GM12878 (cell line): ENCODE measurements around the gene TBXT.

Experiments used
- CTCF ChIP-seq, 3 experiments: IDR thresholded peaks in 2 of 3; conservative IDR thresholded peaks in 1 of 3; 2 replicates each; pipeline ENCODE4 v1.5.1; 2011; ENCODE audit warnings: low read depth in 3 of 3, low read length in 3 of 3, mild to moderate bottlenecking in 3 of 3, control low read depth in 2 of 3, moderate library complexity in 2 of 3, inconsistent platforms in 1 of 3, mixed read lengths in 1 of 3; ENCODE audit not compliant: control insufficient read depth in 2 of 3, insufficient read depth in 1 of 3; ENCODE audit errors: extremely low read depth in 1 of 3
- EGR1 ChIP-seq, 2 experiments: IDR thresholded peaks; 1 replicate in 1 of 2; 2 replicates in 1 of 2; pipeline ENCODE4 v1.6.1; 2011 to 2012; ENCODE audit warnings: low read depth in 2 of 2, low read length in 2 of 2, borderline replicate concordance in 1 of 2, mild to moderate bottlenecking in 1 of 2, moderate library complexity in 1 of 2
- FOXM1 ChIP-seq: IDR thresholded peaks from 2 replicates; pipeline ENCODE4 v1.6.1; 2012; ENCODE audit warnings: low read depth, mild to moderate bottlenecking, inconsistent platforms, low read length, moderate library complexity
- POLR2AphosphoS5 ChIP-seq: IDR thresholded peaks from 2 replicates; pipeline ENCODE4 v1.6.1; 2011; ENCODE audit warnings: mild to moderate bottlenecking, low read length, inconsistent platforms
- RFX5 ChIP-seq: IDR thresholded peaks from 2 replicates; pipeline ENCODE4 v1.6.1; 2011; ENCODE audit warnings: low read depth, low read length, improper control_type of control experiment

GRCh38 chr6:166179704-166180103 is 12.1 kb upstream of the TBXT start:
- no peak for TF ChIP-seq EGR1 (IDR thresholded peaks at IDR 0.05; ENCODE audit: borderline replicate concordance in 1 of 2, low read depth in 2 of 2, low read length in 2 of 2)
- TF ChIP-seq CTCF (IDR thresholded peaks at IDR 0.05 in 2 of 3, conservative IDR thresholded peaks at IDR 0.05 in 1 of 3; ENCODE audit: control insufficient read depth in 2 of 3, extremely low read depth in 1 of 3, insufficient read depth in 1 of 3, low read depth in 3 of 3, low read length in 3 of 3) = no peak
- TF ChIP-seq POLR2AphosphoS5 = no peak
- no peak for TF ChIP-seq FOXM1
- no peak for TF ChIP-seq RFX5
